SK-N-SH treated with all-trans-retinoic acid at 6 μM for 48 hours (cell line): ENCODE measurements around the gene FMO3.

Experiments
- ATAC-seq: fragments of 200-7000 bp; cut with Tn5 transposase; 3 replicates; pipeline ENCODE4 v1.9.1; 2020; ENCODE audit warnings: mild to moderate bottlenecking, moderate library complexity
- ARNTL ChIP-seq: fragments of 450-650 bp; formaldehyde crosslinking; IDR thresholded peaks from 2 replicates; pipeline ENCODE4 v1.5.0; 2020; ENCODE audit warnings: low read depth, mild to moderate bottlenecking, moderate library complexity, borderline replicate concordance
- BACH2 ChIP-seq: fragments of 250-450 bp; sonication (Bioruptor Pico); IDR thresholded peaks from 2 replicates; pipeline ENCODE4 v1.9.0; 2021; ENCODE audit warnings: mild to moderate bottlenecking, borderline replicate concordance
- CSDC2 ChIP-seq: fragments of 250-450 bp; sonication (Bioruptor Pico); IDR thresholded peaks from 2 replicates; pipeline ENCODE4 v1.5.0; 2020; ENCODE audit warnings: mild to moderate bottlenecking, moderate library complexity
- ESRRG ChIP-seq: fragments of 250-450 bp; sonication (Bioruptor Pico); IDR thresholded peaks from 2 replicates; pipeline ENCODE4 v1.6.1; 2021; ENCODE audit warnings: mild to moderate bottlenecking
- GLIS3 ChIP-seq: fragments of 250-450 bp; sonication (Bioruptor Pico); IDR thresholded peaks from 2 replicates; pipeline ENCODE4 v1.5.0; 2020; ENCODE audit warnings: mild to moderate bottlenecking, moderate library complexity
- ISL1 ChIP-seq: fragments of 250-450 bp; sonication (Bioruptor Pico); IDR thresholded peaks from 2 replicates; pipeline ENCODE4 v2.1.2; 2022; ENCODE audit warnings: mild to moderate bottlenecking, moderate library complexity
- OSR1 ChIP-seq: fragments of 250-450 bp; sonication (Bioruptor Pico); IDR thresholded peaks from 2 replicates; pipeline ENCODE4 v1.8.0; 2022; ENCODE audit warnings: moderate library complexity, mild to moderate bottlenecking, inconsistent platforms
- PPARA ChIP-seq: fragments of 250-450 bp; sonication (Bioruptor Pico); IDR thresholded peaks from 2 replicates; pipeline ENCODE4 v1.5.0; 2020; ENCODE audit warnings: mild to moderate bottlenecking, borderline replicate concordance
- RARB ChIP-seq: fragments of 250-450 bp; sonication (Bioruptor Pico); IDR thresholded peaks from 2 replicates; pipeline ENCODE4 v1.8.0; 2021; ENCODE audit warnings: mild to moderate bottlenecking, moderate library complexity
- SNAI2 ChIP-seq: fragments of 250-450 bp; sonication (Bioruptor Pico); IDR thresholded peaks from 2 replicates; pipeline ENCODE4 v1.5.0; 2020; ENCODE audit warnings: mild to moderate bottlenecking, moderate library complexity
- TCF4 ChIP-seq: fragments of 250-450 bp; sonication (Bioruptor Pico); IDR thresholded peaks from 2 replicates; pipeline ENCODE4 v1.8.0; 2021; ENCODE audit warnings: mild to moderate bottlenecking, moderate library complexity, borderline replicate concordance
- TOX ChIP-seq: fragments of 250-450 bp; sonication (Bioruptor Pico); IDR thresholded peaks from 2 replicates; pipeline ENCODE4 v1.8.0; 2021; ENCODE audit warnings: mild to moderate bottlenecking, moderate library complexity, borderline replicate concordance
- ZC3H10 ChIP-seq: fragments of 250-450 bp; sonication (Bioruptor Pico); IDR thresholded peaks from 2 replicates; pipeline ENCODE4 v1.5.1; 2021; ENCODE audit warnings: mild to moderate bottlenecking, moderate library complexity
- ZFP3 ChIP-seq: fragments of 250-450 bp; sonication (Bioruptor Pico); IDR thresholded peaks from 2 replicates; pipeline ENCODE4 v1.5.0; 2020; ENCODE audit warnings: mild to moderate bottlenecking, moderate library complexity
- ZFP30 ChIP-seq: fragments of 450-650 bp; formaldehyde crosslinking; IDR thresholded peaks from 2 replicates; pipeline ENCODE4 v1.5.0; 2022; ENCODE audit warnings: mild to moderate bottlenecking, moderate library complexity
- ZNF565 ChIP-seq: fragments of 450-650 bp; formaldehyde crosslinking; conservative IDR thresholded peaks from 2 replicates; pipeline ENCODE4 v1.5.0; 2020; ENCODE audit warnings: low read depth, mild to moderate bottlenecking, moderate library complexity
- ZNF70 ChIP-seq: fragments of 450-650 bp; formaldehyde crosslinking; IDR thresholded peaks from 2 replicates; pipeline ENCODE4 v1.5.0; 2020; ENCODE audit warnings: mild to moderate bottlenecking, moderate library complexity
- ZNF8 ChIP-seq: fragments of 450-650 bp; formaldehyde crosslinking; IDR thresholded peaks from 2 replicates; pipeline ENCODE4 v1.5.0; 2020; ENCODE audit warnings: mild to moderate bottlenecking, moderate library complexity
- TF ChIP-seq, protein P1 (sequence below): fragments of 250-450 bp; sonication (Bioruptor Pico); IDR thresholded peaks from 2 replicates; pipeline ENCODE4 v1.5.0; 2020; ENCODE audit warnings: mild to moderate bottlenecking, moderate library complexity
- TF ChIP-seq, protein P2 (sequence below): fragments of 250-450 bp; sonication (Bioruptor Pico); IDR thresholded peaks from 2 replicates; pipeline ENCODE4 v1.8.0; 2020; ENCODE audit warnings: mild to moderate bottlenecking, moderate library complexity, borderline replicate concordance
- TF ChIP-seq, protein P3 (sequence below): fragments of 250-450 bp; sonication (Bioruptor Pico); IDR thresholded peaks from 2 replicates; pipeline ENCODE4 v1.8.0; 2021; ENCODE audit warnings: low read depth, mild to moderate bottlenecking, moderate library complexity, borderline replicate concordance
- TF ChIP-seq, protein P4 (sequence below): fragments of 250-450 bp; sonication (Bioruptor Pico); IDR thresholded peaks from 2 replicates; pipeline ENCODE4 v1.5.1; 2020; ENCODE audit warnings: low read depth, mild to moderate bottlenecking, moderate library complexity
- TF ChIP-seq, protein P5 (sequence below): fragments of 250-450 bp; sonication (Bioruptor Pico); IDR thresholded peaks from 2 replicates; pipeline ENCODE4 v1.5.1; 2021; ENCODE audit warnings: mild to moderate bottlenecking, moderate library complexity

Gene FMO3

DNA sequence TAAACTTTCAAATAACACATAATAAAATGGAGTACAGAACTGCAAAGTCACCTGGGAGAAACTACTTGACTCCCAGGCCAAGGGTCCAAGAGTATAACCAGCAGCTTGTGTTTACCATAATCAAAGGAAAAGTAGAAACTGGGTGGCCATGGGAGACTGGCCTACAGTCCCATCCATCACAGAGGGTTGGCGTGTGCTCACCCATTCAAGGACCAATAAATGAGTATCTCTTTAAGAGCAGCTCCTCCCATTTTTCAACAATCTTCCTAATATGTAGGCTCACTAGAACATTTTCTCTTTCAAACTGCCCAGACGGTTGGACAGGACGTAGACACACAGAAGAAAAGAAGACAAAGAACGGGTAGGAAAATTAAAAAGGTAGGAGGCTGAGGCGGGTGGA is at the start of gene FMO3:
Gene FMO3 (plus strand): TSS at position 302 of the 400 bp plus-strand sequence. CDS start 1,754 bp downstream, outside the sequence.
- TF ChIP-seq ARNTL (CRISPR knock-in tag) (no peak), ZFP3 (CRISPR knock-in tag) (no peak), OSR1 (no peak), TOX (CRISPR knock-in tag) (no peak), ZNF565 (CRISPR knock-in tag) (no peak), PPARA (no peak), GLIS3 (CRISPR knock-in tag) (no peak), ZFP30 (CRISPR knock-in tag) (no peak), BACH2 (CRISPR knock-in tag) (no peak), ISL1 (no peak), TCF4 (no peak), ZC3H10 (no peak), ZNF70 (CRISPR knock-in tag) (no peak), SNAI2 (CRISPR knock-in tag) (no peak)
- TF ChIP-seq, protein P1, sequence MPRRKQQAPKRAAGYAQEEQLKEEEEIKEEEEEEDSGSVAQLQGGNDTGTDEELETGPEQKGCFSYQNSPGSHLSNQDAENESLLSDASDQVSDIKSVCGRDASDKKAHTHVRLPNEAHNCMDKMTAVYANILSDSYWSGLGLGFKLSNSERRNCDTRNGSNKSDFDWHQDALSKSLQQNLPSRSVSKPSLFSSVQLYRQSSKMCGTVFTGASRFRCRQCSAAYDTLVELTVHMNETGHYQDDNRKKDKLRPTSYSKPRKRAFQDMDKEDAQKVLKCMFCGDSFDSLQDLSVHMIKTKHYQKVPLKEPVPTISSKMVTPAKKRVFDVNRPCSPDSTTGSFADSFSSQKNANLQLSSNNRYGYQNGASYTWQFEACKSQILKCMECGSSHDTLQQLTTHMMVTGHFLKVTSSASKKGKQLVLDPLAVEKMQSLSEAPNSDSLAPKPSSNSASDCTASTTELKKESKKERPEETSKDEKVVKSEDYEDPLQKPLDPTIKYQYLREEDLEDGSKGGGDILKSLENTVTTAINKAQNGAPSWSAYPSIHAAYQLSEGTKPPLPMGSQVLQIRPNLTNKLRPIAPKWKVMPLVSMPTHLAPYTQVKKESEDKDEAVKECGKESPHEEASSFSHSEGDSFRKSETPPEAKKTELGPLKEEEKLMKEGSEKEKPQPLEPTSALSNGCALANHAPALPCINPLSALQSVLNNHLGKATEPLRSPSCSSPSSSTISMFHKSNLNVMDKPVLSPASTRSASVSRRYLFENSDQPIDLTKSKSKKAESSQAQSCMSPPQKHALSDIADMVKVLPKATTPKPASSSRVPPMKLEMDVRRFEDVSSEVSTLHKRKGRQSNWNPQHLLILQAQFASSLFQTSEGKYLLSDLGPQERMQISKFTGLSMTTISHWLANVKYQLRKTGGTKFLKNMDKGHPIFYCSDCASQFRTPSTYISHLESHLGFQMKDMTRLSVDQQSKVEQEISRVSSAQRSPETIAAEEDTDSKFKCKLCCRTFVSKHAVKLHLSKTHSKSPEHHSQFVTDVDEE (CRISPR knock-in tag) = no peak
- TF ChIP-seq, protein P2, sequence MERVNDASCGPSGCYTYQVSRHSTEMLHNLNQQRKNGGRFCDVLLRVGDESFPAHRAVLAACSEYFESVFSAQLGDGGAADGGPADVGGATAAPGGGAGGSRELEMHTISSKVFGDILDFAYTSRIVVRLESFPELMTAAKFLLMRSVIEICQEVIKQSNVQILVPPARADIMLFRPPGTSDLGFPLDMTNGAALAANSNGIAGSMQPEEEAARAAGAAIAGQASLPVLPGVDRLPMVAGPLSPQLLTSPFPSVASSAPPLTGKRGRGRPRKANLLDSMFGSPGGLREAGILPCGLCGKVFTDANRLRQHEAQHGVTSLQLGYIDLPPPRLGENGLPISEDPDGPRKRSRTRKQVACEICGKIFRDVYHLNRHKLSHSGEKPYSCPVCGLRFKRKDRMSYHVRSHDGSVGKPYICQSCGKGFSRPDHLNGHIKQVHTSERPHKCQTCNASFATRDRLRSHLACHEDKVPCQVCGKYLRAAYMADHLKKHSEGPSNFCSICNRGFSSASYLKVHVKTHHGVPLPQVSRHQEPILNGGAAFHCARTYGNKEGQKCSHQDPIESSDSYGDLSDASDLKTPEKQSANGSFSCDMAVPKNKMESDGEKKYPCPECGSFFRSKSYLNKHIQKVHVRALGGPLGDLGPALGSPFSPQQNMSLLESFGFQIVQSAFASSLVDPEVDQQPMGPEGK (CRISPR knock-in tag) = no peak
- TF ChIP-seq, protein P3, sequence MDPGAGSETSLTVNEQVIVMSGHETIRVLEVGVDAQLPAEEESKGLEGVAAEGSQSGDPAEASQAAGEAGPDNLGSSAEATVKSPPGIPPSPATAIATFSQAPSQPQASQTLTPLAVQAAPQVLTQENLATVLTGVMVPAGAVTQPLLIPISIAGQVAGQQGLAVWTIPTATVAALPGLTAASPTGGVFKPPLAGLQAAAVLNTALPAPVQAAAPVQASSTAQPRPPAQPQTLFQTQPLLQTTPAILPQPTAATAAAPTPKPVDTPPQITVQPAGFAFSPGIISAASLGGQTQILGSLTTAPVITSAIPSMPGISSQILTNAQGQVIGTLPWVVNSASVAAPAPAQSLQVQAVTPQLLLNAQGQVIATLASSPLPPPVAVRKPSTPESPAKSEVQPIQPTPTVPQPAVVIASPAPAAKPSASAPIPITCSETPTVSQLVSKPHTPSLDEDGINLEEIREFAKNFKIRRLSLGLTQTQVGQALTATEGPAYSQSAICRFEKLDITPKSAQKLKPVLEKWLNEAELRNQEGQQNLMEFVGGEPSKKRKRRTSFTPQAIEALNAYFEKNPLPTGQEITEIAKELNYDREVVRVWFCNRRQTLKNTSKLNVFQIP (CRISPR knock-in tag) = no peak
- TF ChIP-seq, protein P4, sequence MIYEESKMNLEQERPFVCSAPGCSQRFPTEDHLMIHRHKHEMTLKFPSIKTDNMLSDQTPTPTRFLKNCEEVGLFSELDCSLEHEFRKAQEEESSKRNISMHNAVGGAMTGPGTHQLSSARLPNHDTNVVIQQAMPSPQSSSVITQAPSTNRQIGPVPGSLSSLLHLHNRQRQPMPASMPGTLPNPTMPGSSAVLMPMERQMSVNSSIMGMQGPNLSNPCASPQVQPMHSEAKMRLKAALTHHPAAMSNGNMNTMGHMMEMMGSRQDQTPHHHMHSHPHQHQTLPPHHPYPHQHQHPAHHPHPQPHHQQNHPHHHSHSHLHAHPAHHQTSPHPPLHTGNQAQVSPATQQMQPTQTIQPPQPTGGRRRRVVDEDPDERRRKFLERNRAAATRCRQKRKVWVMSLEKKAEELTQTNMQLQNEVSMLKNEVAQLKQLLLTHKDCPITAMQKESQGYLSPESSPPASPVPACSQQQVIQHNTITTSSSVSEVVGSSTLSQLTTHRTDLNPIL = no peak
- TF ChIP-seq, protein P5, sequence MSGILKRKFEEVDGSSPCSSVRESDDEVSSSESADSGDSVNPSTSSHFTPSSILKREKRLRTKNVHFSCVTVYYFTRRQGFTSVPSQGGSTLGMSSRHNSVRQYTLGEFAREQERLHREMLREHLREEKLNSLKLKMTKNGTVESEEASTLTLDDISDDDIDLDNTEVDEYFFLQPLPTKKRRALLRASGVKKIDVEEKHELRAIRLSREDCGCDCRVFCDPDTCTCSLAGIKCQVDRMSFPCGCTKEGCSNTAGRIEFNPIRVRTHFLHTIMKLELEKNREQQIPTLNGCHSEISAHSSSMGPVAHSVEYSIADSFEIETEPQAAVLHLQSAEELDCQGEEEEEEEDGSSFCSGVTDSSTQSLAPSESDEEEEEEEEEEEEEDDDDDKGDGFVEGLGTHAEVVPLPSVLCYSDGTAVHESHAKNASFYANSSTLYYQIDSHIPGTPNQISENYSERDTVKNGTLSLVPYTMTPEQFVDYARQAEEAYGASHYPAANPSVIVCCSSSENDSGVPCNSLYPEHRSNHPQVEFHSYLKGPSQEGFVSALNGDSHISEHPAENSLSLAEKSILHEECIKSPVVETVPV (CRISPR knock-in tag) = no peak

DNA sequence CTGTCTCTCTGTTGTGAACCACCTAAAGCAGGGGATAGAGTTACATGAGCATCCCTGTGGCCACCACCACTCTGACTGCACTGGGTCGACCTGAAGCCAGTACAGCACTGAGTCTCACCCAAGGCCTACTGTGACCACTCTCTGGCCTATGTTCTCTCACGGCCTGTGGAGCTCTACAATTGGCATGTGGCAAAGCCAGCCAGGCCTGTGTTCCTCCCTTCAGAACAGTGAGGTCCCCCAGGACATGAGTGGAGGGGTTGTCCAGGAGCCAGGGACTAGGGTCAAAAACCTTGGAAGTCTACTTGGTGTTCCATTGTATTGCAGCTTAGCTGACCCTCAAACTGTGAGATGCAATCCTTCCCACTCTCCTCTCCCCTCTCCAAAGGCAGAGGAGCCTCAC is 42.7 kb upstream of the FMO3 start:
- TF ChIP-seq, protein P2 (CRISPR knock-in tag) = no peak
- TF ChIP-seq GLIS3 (CRISPR knock-in tag) (no peak), ISL1 (no peak), CSDC2 (CRISPR knock-in tag) (no peak), ZC3H10 (no peak), PPARA (no peak), ZNF70 (CRISPR knock-in tag) (no peak), ZNF565 (CRISPR knock-in tag) (no peak), ESRRG (CRISPR knock-in tag) (no peak), ZFP3 (CRISPR knock-in tag) (no peak), ZFP30 (CRISPR knock-in tag) (no peak), TCF4 (no peak), SNAI2 (CRISPR knock-in tag) (no peak), OSR1 (no peak), ZNF8 (CRISPR knock-in tag) (no peak), RARB (CRISPR knock-in tag) (no peak), BACH2 (CRISPR knock-in tag) (no peak), ARNTL (CRISPR knock-in tag) (no peak)
- TF ChIP-seq, protein P5 (CRISPR knock-in tag) = no peak
- TF ChIP-seq, protein P3 (CRISPR knock-in tag) = no peak
- TF ChIP-seq, all 23 proteins: peak for 0
- no peak for ATAC-seq

More for the DNA sequence above, at the start of gene FMO3:
- ATAC-seq = peak; percentile 79
